Gastrocnemius medialis (tissue), 4 donors: Measurements from ENCODE around the gene KRT80.

Experiments
- POLR2A ChIP-seq, 2 donors: fragments of 450-650 bp; IDR thresholded peaks; one replicate each; pipeline ENCODE4 v1.6.1; 2017; ENCODE audit warnings: antibody characterized with exemption in 2 of 2, mild to moderate bottlenecking in 2 of 2, moderate library complexity in 2 of 2
- TF ChIP-seq, protein P1 (sequence below), 5 experiments: fragments of 450-650 bp in 3 of 5; fragments of 200-600 bp in 2 of 5; sonication (generic) in 2 of 5; IDR thresholded peaks in 4 of 5; conservative IDR thresholded peaks in 1 of 5; 1 replicate in 4 of 5; 2 replicates in 1 of 5; pipeline ENCODE4 v1.5.1; 2016 to 2019; ENCODE audit warnings: antibody characterized with exemption in 5 of 5, mild to moderate bottlenecking in 3 of 5, moderate library complexity in 3 of 5

GRCh38 chr12:52183971-52184370 lies 7.8 kb downstream of the KRT80 start:
- TF ChIP-seq, protein P1, sequence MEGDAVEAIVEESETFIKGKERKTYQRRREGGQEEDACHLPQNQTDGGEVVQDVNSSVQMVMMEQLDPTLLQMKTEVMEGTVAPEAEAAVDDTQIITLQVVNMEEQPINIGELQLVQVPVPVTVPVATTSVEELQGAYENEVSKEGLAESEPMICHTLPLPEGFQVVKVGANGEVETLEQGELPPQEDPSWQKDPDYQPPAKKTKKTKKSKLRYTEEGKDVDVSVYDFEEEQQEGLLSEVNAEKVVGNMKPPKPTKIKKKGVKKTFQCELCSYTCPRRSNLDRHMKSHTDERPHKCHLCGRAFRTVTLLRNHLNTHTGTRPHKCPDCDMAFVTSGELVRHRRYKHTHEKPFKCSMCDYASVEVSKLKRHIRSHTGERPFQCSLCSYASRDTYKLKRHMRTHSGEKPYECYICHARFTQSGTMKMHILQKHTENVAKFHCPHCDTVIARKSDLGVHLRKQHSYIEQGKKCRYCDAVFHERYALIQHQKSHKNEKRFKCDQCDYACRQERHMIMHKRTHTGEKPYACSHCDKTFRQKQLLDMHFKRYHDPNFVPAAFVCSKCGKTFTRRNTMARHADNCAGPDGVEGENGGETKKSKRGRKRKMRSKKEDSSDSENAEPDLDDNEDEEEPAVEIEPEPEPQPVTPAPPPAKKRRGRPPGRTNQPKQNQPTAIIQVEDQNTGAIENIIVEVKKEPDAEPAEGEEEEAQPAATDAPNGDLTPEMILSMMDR (IDR thresholded peaks at IDR 0.05 in 4 of 5, conservative IDR thresholded peaks at IDR 0.05 in 1 of 5): no peak
- no peak for TF ChIP-seq POLR2A (IDR thresholded peaks at IDR 0.05)
